HEK293 (cell line): ENCODE results near the gene AKT1.

Source experiments
- CTCF ChIA-PET: fragments of 350-600 bp; formaldehyde crosslinking; extraction: SDS; loops from one replicate; lab custom pipeline; 2021; ENCODE audit warnings: antibody characterized with exemption; lab: Yijun Ruan, JAX
- POLR2A ChIA-PET: fragments of 300-600 bp; formaldehyde crosslinking; extraction: SDS; loops from one replicate; lab custom pipeline; 2020; ENCODE audit warnings: antibody characterized with exemption, inconsistent platforms; lab: Yijun Ruan, JAX
- H3K27ac ChIP-seq: fragments of 200-500 bp; sonication (Bioruptor generic); 2 replicates; pipeline ENCODE4 v1.5.1; 2014; ENCODE audit warnings: low read depth, low read length, control low read depth, inconsistent platforms; ENCODE audit errors: extremely low read depth
- H3K36me3 ChIP-seq, 2 experiments: fragments of 200-500 bp in 1 of 2; sonication (Bioruptor generic) in 1 of 2; 1 replicate in 1 of 2; 2 replicates in 1 of 2; pipeline ENCODE4 v1.5.1; 2014 to 2017; ENCODE audit warnings: inconsistent platforms in 2 of 2, low read length in 2 of 2; ENCODE audit not compliant: control insufficient read depth in 2 of 2, insufficient read depth in 1 of 2
- H3K4me1 ChIP-seq: fragments of 200-500 bp; sonication (Bioruptor generic); 2 replicates; pipeline ENCODE4 v1.5.1; 2014; ENCODE audit warnings: mild to moderate bottlenecking, low read length, inconsistent platforms; ENCODE audit not compliant: control insufficient read depth, insufficient read depth
- H3K4me3 ChIP-seq: 2 replicates; pipeline ENCODE4 v1.5.1; 2011; ENCODE audit warnings: low read depth, mild to moderate bottlenecking, control low read depth, low read length, moderate library complexity
- H3K9me3 ChIP-seq: fragments of 200-500 bp; sonication (Bioruptor generic); 2 replicates; pipeline ENCODE4 v1.5.1; 2014; ENCODE audit warnings: low read depth, low read length, inconsistent platforms; ENCODE audit not compliant: control insufficient read depth, insufficient read depth
- CTCF ChIP-seq: fragments of 450-650 bp; formaldehyde crosslinking; IDR thresholded peaks from 2 replicates; pipeline ENCODE4 v1.5.1; 2016; ENCODE audit warnings: missing biosample characterization, missing genetic modification characterization
- EGR2 ChIP-seq: fragments of 450-650 bp; formaldehyde crosslinking; IDR thresholded peaks from 2 replicates; pipeline ENCODE4 v1.5.1; 2016; ENCODE audit warnings: low read depth, missing biosample characterization, missing genetic modification characterization
- KLF1 ChIP-seq: fragments of 450-650 bp; formaldehyde crosslinking; IDR thresholded peaks from 2 replicates; pipeline ENCODE4 v1.5.1; 2016; ENCODE audit warnings: missing biosample characterization, missing genetic modification characterization
- OSR2 ChIP-seq: fragments of 450-650 bp; formaldehyde crosslinking; IDR thresholded peaks from 2 replicates; pipeline ENCODE4 v1.5.1; 2016; ENCODE audit warnings: missing biosample characterization, missing genetic modification characterization
- PATZ1 ChIP-seq: fragments of 450-650 bp; formaldehyde crosslinking; IDR thresholded peaks from 2 replicates; pipeline ENCODE4 v1.5.1; 2016; ENCODE audit warnings: missing biosample characterization, missing genetic modification characterization
- PBX3 ChIP-seq: sonication (generic); formaldehyde crosslinking; IDR thresholded peaks from 2 replicates; pipeline ENCODE4 v1.8.1; 2022; ENCODE audit warnings: mild to moderate bottlenecking, moderate library complexity, missing genetic modification reagents
- ZBTB8A ChIP-seq: fragments of 450-650 bp; formaldehyde crosslinking; IDR thresholded peaks from 2 replicates; pipeline ENCODE4 v1.5.1; 2016; ENCODE audit warnings: missing biosample characterization, missing genetic modification characterization
- ZIC2 ChIP-seq: fragments of 450-650 bp; formaldehyde crosslinking; IDR thresholded peaks from 2 replicates; pipeline ENCODE4 v1.5.1; 2016; ENCODE audit warnings: missing biosample characterization, missing genetic modification characterization
- ZNF112 ChIP-seq: fragments of 450-650 bp; formaldehyde crosslinking; IDR thresholded peaks from 2 replicates; pipeline ENCODE4 v1.5.0; 2017; ENCODE audit warnings: missing biosample characterization, missing genetic modification characterization
- ZNF169 ChIP-seq: fragments of 450-650 bp; formaldehyde crosslinking; IDR thresholded peaks from 2 replicates; pipeline ENCODE4 v1.5.1; 2016; ENCODE audit warnings: missing biosample characterization, missing genetic modification characterization
- ZNF221 ChIP-seq: fragments of 450-650 bp; formaldehyde crosslinking; IDR thresholded peaks from 2 replicates; pipeline ENCODE4 v1.5.1; 2017; ENCODE audit warnings: missing biosample characterization, missing genetic modification characterization, borderline replicate concordance
- ZNF37A ChIP-seq: fragments of 450-650 bp; IDR thresholded peaks from 2 replicates; pipeline ENCODE4 v1.5.1; 2018; ENCODE audit warnings: missing biosample characterization, missing genetic modification characterization
- ZNF426 ChIP-seq: fragments of 450-650 bp; formaldehyde crosslinking; IDR thresholded peaks from 2 replicates; pipeline ENCODE4 v1.5.1; 2017; ENCODE audit warnings: missing biosample characterization, missing genetic modification characterization, mild to moderate bottlenecking, inconsistent platforms, moderate library complexity
- ZNF626 ChIP-seq: fragments of 450-650 bp; sonication (Bioruptor Pico); formaldehyde crosslinking; IDR thresholded peaks from 2 replicates; pipeline ENCODE4 v1.5.1; 2018; ENCODE audit warnings: missing biosample characterization, missing genetic modification characterization, inconsistent platforms
- ZNF660 ChIP-seq: fragments of 450-650 bp; IDR thresholded peaks from 2 replicates; pipeline ENCODE4 v1.5.1; 2018; ENCODE audit warnings: missing biosample characterization, mild to moderate bottlenecking, missing genetic modification characterization
- TF ChIP-seq, protein P1 (sequence below): fragments of 450-650 bp; formaldehyde crosslinking; IDR thresholded peaks from 2 replicates; pipeline ENCODE4 v1.5.1; 2017; ENCODE audit warnings: missing biosample characterization, missing genetic modification characterization

The AKT1 gene

GRCh38 chr14:104734601-104734990, 61.0 kb downstream of the AKT1 start (continued):
- TF ChIP-seq OSR2, result no peak

GRCh38 chr14:104734051-104734587, 61.4 kb downstream of the AKT1 start:
- Histone ChIP-seq H3K4me1 (no peaks in the 10 kb centered on the region), H3K36me3 (no peaks in the 10 kb centered on the region), H3K4me3 (no peak overlapping the region), H3K9me3 (no peaks in the 10 kb centered on the region), H3K27ac (no peak overlapping the region)
- TF ChIP-seq ZNF221 (no peak), ZIC2 (peak; percentile 45; the same call in 1 of the 2 replicates), ZNF169 (tag by site-specific recombination) (no peak)
- ChIA-PET CTCF (interaction anchor here (0.6 to 1.0 kb wide), 2 partner anchors 25 to 637 kb away, joined by 4 to 6 read pairs; no protein-coding TSS in a partner anchor), POLR2A (interaction anchor here (1.0 kb wide), 1 partner anchor 18 kb away, joined by 3 read pairs; the partner anchor contains the start of gene SIVA1)

GRCh38 chr14:104732931-104733681, 62.4 kb downstream of the AKT1 start:
- Histone ChIP-seq H3K27ac (no peak overlapping the region), H3K4me3 (no peak overlapping the region), H3K9me3 (no peaks in the 10 kb centered on the region), H3K36me3 (no peaks in the 10 kb centered on the region), H3K4me1 (no peaks in the 10 kb centered on the region)
- ChIA-PET POLR2A (no interaction called here), CTCF (interaction anchor here (1.0 kb wide), 1 partner anchor 24 kb away, joined by 4 read pairs; no protein-coding TSS in a partner anchor)
- TF ChIP-seq ZNF660 (tag by site-specific recombination), result no peak
- peak; percentile 13; the same call in 1 of the 2 replicates for TF ChIP-seq EGR2 (tag by site-specific recombination)

GRCh38 chr14:104732355-104732804, 63.2 kb downstream of the AKT1 start:
- Histone ChIP-seq H3K9me3 (no peaks in the 10 kb centered on the region), H3K4me1 (no peaks in the 10 kb centered on the region), H3K36me3 (no peaks in the 10 kb centered on the region), H3K27ac (no peak overlapping the region), H3K4me3 (no peak overlapping the region)
- TF ChIP-seq ZNF37A, result no peak
- peak; percentile 50 for TF ChIP-seq KLF1 (tag by site-specific recombination)
- TF ChIP-seq, protein P1, sequence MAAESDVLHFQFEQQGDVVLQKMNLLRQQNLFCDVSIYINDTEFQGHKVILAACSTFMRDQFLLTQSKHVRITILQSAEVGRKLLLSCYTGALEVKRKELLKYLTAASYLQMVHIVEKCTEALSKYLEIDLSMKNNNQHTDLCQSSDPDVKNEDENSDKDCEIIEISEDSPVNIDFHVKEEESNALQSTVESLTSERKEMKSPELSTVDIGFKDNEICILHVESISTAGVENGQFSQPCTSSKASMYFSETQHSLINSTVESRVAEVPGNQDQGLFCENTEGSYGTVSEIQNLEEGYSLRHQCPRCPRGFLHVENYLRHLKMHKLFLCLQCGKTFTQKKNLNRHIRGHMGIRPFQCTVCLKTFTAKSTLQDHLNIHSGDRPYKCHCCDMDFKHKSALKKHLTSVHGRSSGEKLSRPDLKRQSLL, result no peak
- ChIA-PET POLR2A (no interaction called here), CTCF (no interaction called here)

GRCh38 chr14:104731320-104732294, 63.9 kb downstream of the AKT1 start:
- CTCF ChIA-PET, result interaction anchor here (1.2 kb wide), 1 partner anchor 18 kb away, joined by 3 read pairs; no protein-coding TSS in a partner anchor
- Histone ChIP-seq H3K4me3 (no peak overlapping the region), H3K4me1 (no peaks in the 10 kb centered on the region), H3K27ac (no peak overlapping the region), H3K9me3 (no peaks in the 10 kb centered on the region), H3K36me3 (no peaks in the 10 kb centered on the region)
- POLR2A ChIA-PET, result interaction anchor here (0.9 kb wide), 1 partner anchor 21 kb away, joined by 3 read pairs; the partner anchor contains the start of gene SIVA1
- TF ChIP-seq ZBTB8A (tag by site-specific recombination), result peak; percentile 29; the same call in 1 of the 2 replicates
- peak; percentile 45; the same call in 1 of the 2 replicates for TF ChIP-seq ZIC2
- no peak for TF ChIP-seq ZNF626 (tag by site-specific recombination)
- TF ChIP-seq CTCF (tag by site-specific recombination), result peak; percentile 88
- TF ChIP-seq PBX3 (CRISPR knock-in tag), result no peak
- TF ChIP-seq ZNF426 (tag by site-specific recombination), result no peak
- TF ChIP-seq ZNF112, result no peak
- 0 out of 2 replicates have a peak, but pooled peaks have one; percentile 25 for TF ChIP-seq PATZ1 (tag by site-specific recombination)
